Left lobe of liver (tissue), 2 donors: ENCODE measurements around the gene KAZN. TPM values are rescaled to one million over a fixed set of nuclear protein-coding genes. Genes with fewer than 3 reads are reported as not detected.
"Not testable (repeated sequence)": the region's sequence is repeated elsewhere in the genome, so short reads cannot be mapped to it uniquely, and the experiment has no call there.

Experiments used
- ATAC-seq: fragments of 200-7000 bp; cut with Tn5 transposase; one replicate; pipeline ENCODE4 v1.9.1; 2020; ENCODE audit warnings: mild to moderate bottlenecking, moderate library complexity
- DNase-seq: peaks from one replicate; pipeline ENCODE4 v3.0.0-alpha.2; 2020; ENCODE audit warnings: low spot score
- total RNA-seq: library from RNA; stranded (reverse); gene quantifications from one replicate; pipeline ENCODE4 v1.2.1, GENCODE V29; 2021
- donor health status: DM: no; HTN: no; CAD: no; lungs with moderate emphysema.
- donor health status: DM: no; HTN: yes; CAD: no.

The KAZN gene
- total RNA-seq, 1 donor from 2014 or later: 4.4 TPM

- no peak for DNase-seq
- ATAC-seq: no peak
These were observed 440.6 kb downstream of the KAZN start for GRCh38 chr1:15039017-15039648.

GRCh38 chr1:15039901-15040300 lies 441.4 kb downstream of the KAZN start:
- DNase-seq (no peak), ATAC-seq (no peak)

- not testable (repeated sequence) for ATAC-seq, DNase-seq
These were observed 442.2 kb downstream of the KAZN start for GRCh38 chr1:15040685-15041084.

GRCh38 chr1:15042866-15043265 lies 444.4 kb downstream of the KAZN start:
- ATAC-seq (no peak), DNase-seq (no peak)

- ATAC-seq: no peak
- no peak for DNase-seq
These were observed 445.4 kb downstream of the KAZN start for GRCh38 chr1:15043934-15044333.

GRCh38 chr1:15045123-15045522 lies 446.6 kb downstream of the KAZN start:
- DNase-seq (no peak), ATAC-seq (no peak)

- ATAC-seq (peak; percentile 91), DNase-seq (peak; percentile 66)
These were observed 448.1 kb downstream of the KAZN start for GRCh38 chr1:15046487-15047165.

- DNase-seq (no peak), ATAC-seq (no peak)
These were observed 448.8 kb downstream of the KAZN start for GRCh38 chr1:15047237-15047636.

- DNase-seq (no peak), ATAC-seq (no peak)
These were observed 450.0 kb downstream of the KAZN start for GRCh38 chr1:15048437-15048980.

GRCh38 chr1:15049067-15049466 lies 450.6 kb downstream of the KAZN start:
- ATAC-seq: no peak
- no peak for DNase-seq

GRCh38 chr1:15051882-15052528 lies 453.5 kb downstream of the KAZN start:
- DNase-seq: no peak
- no peak for ATAC-seq

- DNase-seq: no peak
- ATAC-seq: no peak
These were observed 454.7 kb downstream of the KAZN start for GRCh38 chr1:15053153-15053552.

GRCh38 chr1:15055736-15056415 lies 457.4 kb downstream of the KAZN start:
- no peak for ATAC-seq

GRCh38 chr1:15056515-15057285 lies 458.2 kb downstream of the KAZN start:
- no peak for DNase-seq
- no peak for ATAC-seq

More at GRCh38 chr1:15055736-15056415, 457.4 kb downstream of the KAZN start:
- no peak for DNase-seq

- no peak for ATAC-seq
- DNase-seq: no peak
These were observed 459.3 kb downstream of the KAZN start for GRCh38 chr1:15057834-15058233.

GRCh38 chr1:15058261-15058660 lies 459.8 kb downstream of the KAZN start:
- ATAC-seq (no peak), DNase-seq (no peak)

GRCh38 chr1:15060104-15060503 lies 461.6 kb downstream of the KAZN start:
- no peak for DNase-seq
- ATAC-seq: no peak

- ATAC-seq: no peak
- no peak for DNase-seq
These were observed 464.1 kb downstream of the KAZN start for GRCh38 chr1:15062479-15063099.

- DNase-seq (no peak), ATAC-seq (no peak)
These were observed 464.9 kb downstream of the KAZN start for GRCh38 chr1:15063346-15063745.

- no peak for ATAC-seq
These were observed 465.3 kb downstream of the KAZN start for GRCh38 chr1:15063783-15064182.

More at GRCh38 chr1:15063783-15064182, 465.3 kb downstream of the KAZN start:
- DNase-seq: no peak
